Fibroblast of lung (primary cell): Measurements from ENCODE around the gene MRPL48. TPM values are rescaled to one million over a fixed set of nuclear protein-coding genes. Genes with fewer than 3 reads are reported as not detected.

Experiments used
- DNase-seq, 2 donors: peaks; one replicate each; pipeline versions ENCODE4 v3.0.0 to v3.0.0-alpha.2; 2010; ENCODE audit warnings: low read depth in 2 of 2
- H2AFZ ChIP-seq: 2 replicates; pipeline ENCODE4 v1.5.1; 2012; ENCODE audit warnings: low read length, control low read depth, inconsistent platforms
- H3K27ac ChIP-seq: 2 replicates; pipeline ENCODE4 v1.5.1; 2011; ENCODE audit warnings: low read length, control low read depth; ENCODE audit not compliant: insufficient read depth
- H3K27me3 ChIP-seq: 2 replicates; pipeline ENCODE4 v1.5.1; 2011; ENCODE audit warnings: mild to moderate bottlenecking, low read length; ENCODE audit not compliant: control insufficient read depth, insufficient read depth
- H3K36me3 ChIP-seq: 2 replicates; pipeline ENCODE4 v1.5.1; 2011; ENCODE audit warnings: low read length; ENCODE audit not compliant: control insufficient read depth, insufficient read depth
- H3K4me1 ChIP-seq: 2 replicates; pipeline ENCODE4 v1.5.1; 2011; ENCODE audit warnings: low read length; ENCODE audit not compliant: control insufficient read depth, insufficient read depth; ENCODE audit errors: extremely low read depth
- H3K4me2 ChIP-seq: 2 replicates; pipeline ENCODE4 v1.5.1; 2011; ENCODE audit warnings: low read length, control low read depth; ENCODE audit not compliant: insufficient read depth; ENCODE audit errors: extremely low read depth
- H3K4me3 ChIP-seq, 4 experiments: fragments of 200-600 bp in 1 of 4; sonication (generic) in 1 of 4; replicated peaks in 1 of 4; 2 replicates each; pipeline ENCODE4 v1.5.1; 2011 to 2016; ENCODE audit warnings: low read length in 4 of 4, low read depth in 3 of 4, mild to moderate bottlenecking in 3 of 4, control low read depth in 2 of 4, inconsistent platforms in 1 of 4, mixed read lengths in 1 of 4; ENCODE audit not compliant: insufficient read depth in 1 of 4; ENCODE audit errors: control extremely low read depth in 1 of 4
- H3K79me2 ChIP-seq: 2 replicates; pipeline ENCODE4 v1.5.1; 2012; ENCODE audit warnings: mild to moderate bottlenecking, low read length, inconsistent platforms; ENCODE audit not compliant: control insufficient read depth, insufficient read depth
- H3K9ac ChIP-seq: 2 replicates; pipeline ENCODE4 v1.5.1; 2011; ENCODE audit warnings: mild to moderate bottlenecking, low read length, control low read depth; ENCODE audit not compliant: insufficient read depth
- H3K9me3 ChIP-seq: 2 replicates; pipeline ENCODE4 v1.5.1; 2012; ENCODE audit warnings: low read depth, low read length; ENCODE audit not compliant: control insufficient read depth, insufficient read depth
- H4K20me1 ChIP-seq: 2 replicates; pipeline ENCODE4 v1.5.1; 2011; ENCODE audit warnings: low read length; ENCODE audit not compliant: control insufficient read depth, insufficient read depth; ENCODE audit errors: extremely low read depth
- CTCF ChIP-seq, 2 donors: IDR thresholded peaks in 1 of 2; conservative IDR thresholded peaks in 1 of 2; 1 replicate in 1 of 2; 2 replicates in 1 of 2; pipeline ENCODE4 v1.5.1; 2011 to 2012; ENCODE audit warnings: low read length in 2 of 2, control low read depth in 1 of 2, inconsistent platforms in 1 of 2, low read depth in 1 of 2, mild to moderate bottlenecking in 1 of 2
- EZH2 ChIP-seq: IDR thresholded peaks from 2 replicates; pipeline ENCODE4 v1.5.1; 2012; ENCODE audit warnings: low read length, control low read depth, mild to moderate bottlenecking; ENCODE audit errors: missing control alignments
- polyA plus RNA-seq, 2 donors: library from polyadenylated mRNA; depleted of rRNA in 1 of 2; stranded (reverse) in 1 of 2; unstranded in 1 of 2; fragments of >200 nt; gene quantifications; 2 replicates each; pipeline ENCODE4 v1.2.1, GENCODE V29; 2011 to 2012; ENCODE audit warnings: missing spikeins in 1 of 2
- total RNA-seq: library from RNA; depleted of rRNA; stranded (reverse); fragments of >200 nt; gene quantifications from 2 replicates; pipeline ENCODE4 v1.2.1, GENCODE V29; 2014

MRPL48 gene
- total and polyA plus RNA-seq, 2 donors (not counting 1 experiment from before 2014, with no cell fraction given): 32.9 to 46.2 TPM

GRCh38 chr11:73781303-73781702, 6.4 kb upstream of the MRPL48 start:
- Histone ChIP-seq H3K36me3 (no peaks in the 10 kb centered on the region), H3K9me3 (no peaks in the 10 kb centered on the region), H4K20me1 (no peaks in the 10 kb centered on the region), H3K79me2 (no peaks in the 10 kb centered on the region), H3K4me2 (no peak overlapping the region), H2AFZ (no peak overlapping the region), H3K4me3 (no peak overlapping the region), H3K4me1 (no peaks in the 10 kb centered on the region), H3K9ac (no peak overlapping the region), H3K27me3 (no peaks in the 10 kb centered on the region), H3K27ac (no peak overlapping the region)
- no peak for TF ChIP-seq EZH2
- TF ChIP-seq CTCF (conservative IDR thresholded peaks at IDR 0.05 in 1 of 2, IDR thresholded peaks at IDR 0.05 in 1 of 2; ENCODE audit: low read depth in 1 of 2, low read length in 2 of 2): no peak
- DNase-seq: no peak

- H4K20me1 ChIP-seq: no peaks in the 10 kb centered on the region
- no peak overlapping the region for H2AFZ ChIP-seq
- H3K4me2 ChIP-seq: no peak overlapping the region
- no peak overlapping the region for H3K9ac ChIP-seq
- H3K27ac ChIP-seq: no peak overlapping the region
- H3K79me2 ChIP-seq: no peaks in the 10 kb centered on the region
- TF ChIP-seq CTCF (conservative IDR thresholded peaks at IDR 0.05 in 1 of 2, IDR thresholded peaks at IDR 0.05 in 1 of 2; ENCODE audit: low read depth in 1 of 2, low read length in 2 of 2) (no peak), EZH2 (no peak)
- no peak overlapping the region for H3K4me3 ChIP-seq
- H3K36me3 ChIP-seq: no peaks in the 10 kb centered on the region
- H3K4me1 ChIP-seq: no peaks in the 10 kb centered on the region
- H3K9me3 ChIP-seq: no peaks in the 10 kb centered on the region
- H3K27me3 ChIP-seq: no peaks in the 10 kb centered on the region
- no peak for DNase-seq
Measured at GRCh38 chr11:73783483-73784020, 4.1 kb upstream of the MRPL48 start.

GRCh38 chr11:73784080-73784634, 3.5 kb upstream of the MRPL48 start:
- Histone ChIP-seq H3K9ac (no peak overlapping the region), H3K4me3 (no peak overlapping the region), H3K79me2 (no peaks in the 10 kb centered on the region), H3K4me2 (no peak overlapping the region), H3K9me3 (no peaks in the 10 kb centered on the region), H3K27me3 (no peaks in the 10 kb centered on the region), H3K36me3 (no peaks in the 10 kb centered on the region), H4K20me1 (no peaks in the 10 kb centered on the region), H3K4me1 (no peaks in the 10 kb centered on the region), H3K27ac (no peak overlapping the region), H2AFZ (no peak overlapping the region)
- peak in 1 of 2 donors; percentile 73 for DNase-seq
- no peak for TF ChIP-seq EZH2
- no peak for TF ChIP-seq CTCF (conservative IDR thresholded peaks at IDR 0.05 in 1 of 2, IDR thresholded peaks at IDR 0.05 in 1 of 2; ENCODE audit: low read depth in 1 of 2, low read length in 2 of 2)
